Left renal cortex interstitium (tissue), 4 donors: Measurements from ENCODE around the gene SNX1. TPM values are rescaled to one million over a fixed set of nuclear protein-coding genes. Genes with fewer than 3 reads are reported as not detected.
A peak's percentile ranks its signal among the peaks of the same experiment; 100 is the strongest.
"Not testable (repeated sequence)": the region's sequence is repeated elsewhere in the genome, so short reads cannot be mapped to it uniquely, and the experiment has no call there.

Source experiments
- DNase-seq, 4 donors: peaks; one replicate each; pipeline ENCODE4 v3.0.0-alpha.2; 2013; ENCODE audit warnings: low read depth in 4 of 4, low spot score in 2 of 4, missing footprints in 1 of 4
- polyA plus RNA-seq, 4 donors: library from polyadenylated mRNA; unstranded; fragments of 120-200 nt; gene quantifications; one replicate each; pipeline ENCODE4 v1.2.1, GENCODE V29; 2013; ENCODE audit not compliant: insufficient read length in 4 of 4

SNX1 gene
- polyA plus RNA-seq: 100 to 1,000 TPM in 3 of 4 donors, 10 to 100 TPM in 1; 96.2 to 114 (median 112) TPM

- peak; percentile 70 to 89 (median 84) for DNase-seq
Observed at GRCh38 chr15:64095795-64096667, at the start of gene SNX1. Gene SNX1, plus strand, starts transcription at chr15:64095982. Its CDS starts 32 bp downstream, at chr15:64096014.

- DNase-seq: peak; percentile 15 to 54 (median 39)
Observed at GRCh38 chr15:64046421-64047153, 49.2 kb upstream of the SNX1 start, which contains the start of gene DAPK2. Gene DAPK2, minus strand, starts transcription at chr15:64046485. Its CDS starts 6,224 bp downstream, at chr15:64040261.

- DNase-seq: no peak
Observed at GRCh38 chr15:64048781-64049460, 46.9 kb upstream of the SNX1 start.

GRCh38 chr15:64050281-64051092 is 45.3 kb upstream of the SNX1 start:
- DNase-seq: no peak

- no peak for DNase-seq
Observed at GRCh38 chr15:64051093-64051402, 44.7 kb upstream of the SNX1 start.

- no peak for DNase-seq
Observed at GRCh38 chr15:64051407-64052259, 44.1 kb upstream of the SNX1 start.

GRCh38 chr15:64052925-64053491 is 42.8 kb upstream of the SNX1 start:
- DNase-seq: no peak

- not testable (repeated sequence) for DNase-seq
Observed at GRCh38 chr15:64053674-64054073, 42.1 kb upstream of the SNX1 start.

GRCh38 chr15:64058279-64058678 is 37.5 kb upstream of the SNX1 start:
- no peak for DNase-seq

GRCh38 chr15:64059104-64059503 is 36.7 kb upstream of the SNX1 start:
- DNase-seq: not testable (repeated sequence)

- DNase-seq: no peak
Observed at GRCh38 chr15:64060716-64061115, 35.1 kb upstream of the SNX1 start.

- DNase-seq: no peak
Observed at GRCh38 chr15:64066451-64066850, 29.3 kb upstream of the SNX1 start.

- peak in 3 of 4 donors; percentile 31 to 57 (median 31) for DNase-seq
Observed at GRCh38 chr15:64067564-64068030, 28.2 kb upstream of the SNX1 start.

GRCh38 chr15:64068133-64068532 is 27.6 kb upstream of the SNX1 start:
- no peak for DNase-seq

- no peak for DNase-seq
Observed at GRCh38 chr15:64070106-64070505, 25.7 kb upstream of the SNX1 start.

GRCh38 chr15:64070965-64071851 is 24.6 kb upstream of the SNX1 start:
- DNase-seq: no peak

- no peak for DNase-seq
Observed at GRCh38 chr15:64071931-64072765, 23.6 kb upstream of the SNX1 start.
